Left ventricle myocardium inferior (tissue), 1 donor: ENCODE results near the gene VIT. TPM values are rescaled to one million over a fixed set of nuclear protein-coding genes. Genes with fewer than 3 reads are reported as not detected.
A peak's percentile ranks its signal among the peaks of the same experiment; 100 is the strongest.

Experiments used
- DNase-seq: peaks from one replicate; pipeline ENCODE4 v3.0.0-alpha.2; 2020
- H3K27ac ChIP-seq: fragments of 200-600 bp; replicated peaks from 2 replicates; pipeline ENCODE4 v1.8.0; 2021
- H3K27me3 ChIP-seq: fragments of 200-600 bp; 2 replicates; pipeline ENCODE4 v1.8.0; 2021; ENCODE audit warnings: low read depth
- H3K36me3 ChIP-seq: fragments of 200-600 bp; 2 replicates; pipeline ENCODE4 v1.8.0; 2021
- H3K4me1 ChIP-seq: fragments of 200-600 bp; 2 replicates; pipeline ENCODE4 v1.8.0; 2021
- H3K4me3 ChIP-seq: fragments of 200-600 bp; 2 replicates; pipeline ENCODE4 v1.8.0; 2021; ENCODE audit warnings: mild to moderate bottlenecking, moderate library complexity
- H3K9me3 ChIP-seq: fragments of 200-600 bp; replicated peaks from 2 replicates; pipeline ENCODE4 v1.8.0; 2021
- CTCF ChIP-seq: fragments of 200-600 bp; IDR thresholded peaks from 2 replicates; pipeline ENCODE4 v1.8.0; 2021; ENCODE audit warnings: antibody characterized with exemption, mild to moderate bottlenecking, borderline replicate concordance
- intact Hi-C: fragments of 100-400 bp; cut with micrococcal nuclease; formaldehyde crosslinking; loops from one replicate; pipeline ENCODE4 v1.11.0; 2022
- total RNA-seq: library from RNA; stranded (reverse); fragmentation: NEBNext Ultra II Directional; extraction: Animal tissue kit (Norgen Biotek cat#: 25700); gene quantifications from one replicate; pipeline ENCODE4 v1.2.1, GENCODE V29; 2021
- donor health status: DM: no; HTN: yes; CAD: no; lungs with severe emphysema.

VIT gene
- total RNA-seq, 1 donor from 2014 or later, result 8.5 TPM

- Histone ChIP-seq H3K36me3 (no peaks in the 10 kb centered on the region), H3K4me3 (no peak overlapping the region), H3K27ac (peak overlapping the region; percentile 49), H3K9me3 (no peaks in the 10 kb centered on the region), H3K27me3 (peaks cover 10% of the 10 kb centered on the region), H3K4me1 (no peaks in the 10 kb centered on the region)
- no peak for TF ChIP-seq CTCF
- no peak for DNase-seq
- intact Hi-C loops, result no loop called here
Observed at GRCh38 chr2:36700311-36700710, 3.8 kb downstream of the VIT start.

- intact Hi-C loops, result no loop called here
- H3K27me3 ChIP-seq, result peaks cover 10% of the 10 kb centered on the region
- H3K9me3 ChIP-seq, result no peaks in the 10 kb centered on the region
- H3K4me3 ChIP-seq, result no peak overlapping the region
- no peak for TF ChIP-seq CTCF
- no peaks in the 10 kb centered on the region for H3K36me3 ChIP-seq
- no peaks in the 10 kb centered on the region for H3K4me1 ChIP-seq
- H3K27ac ChIP-seq, result peak overlapping the region; percentile 49
- no peak for DNase-seq
Observed at GRCh38 chr2:36701391-36701795, 4.9 kb downstream of the VIT start.

GRCh38 chr2:36701918-36702317, 5.4 kb downstream of the VIT start:
- H3K9me3 ChIP-seq, result no peaks in the 10 kb centered on the region
- DNase-seq, result no peak
- no peak overlapping the region for H3K4me3 ChIP-seq
- intact Hi-C loops, result no loop called here
- peaks cover 10% of the 10 kb centered on the region for H3K27me3 ChIP-seq
- TF ChIP-seq CTCF, result no peak
- H3K4me1 ChIP-seq, result peaks cover under 1% of the 10 kb centered on the region
- no peaks in the 10 kb centered on the region for H3K36me3 ChIP-seq
- H3K27ac ChIP-seq, result peak overlapping the region; percentile 49

- no peak for TF ChIP-seq CTCF
- H3K4me3 ChIP-seq, result no peak overlapping the region
- H3K27ac ChIP-seq, result peak overlapping the region; percentile 49
- intact Hi-C loops, result no loop called here
- no peak for DNase-seq
- peaks cover 10% of the 10 kb centered on the region for H3K27me3 ChIP-seq
- no peaks in the 10 kb centered on the region for H3K36me3 ChIP-seq
- H3K9me3 ChIP-seq, result no peaks in the 10 kb centered on the region
- H3K4me1 ChIP-seq, result peaks cover 8% of the 10 kb centered on the region
Observed at GRCh38 chr2:36702781-36703180, 6.3 kb downstream of the VIT start.

- Histone ChIP-seq H3K9me3 (no peaks in the 10 kb centered on the region), H3K4me1 (peaks cover 8% of the 10 kb centered on the region), H3K4me3 (no peak overlapping the region), H3K27ac (peak overlapping the region; percentile 84), H3K36me3 (no peaks in the 10 kb centered on the region), H3K27me3 (peaks cover 10% of the 10 kb centered on the region)
- TF ChIP-seq CTCF, result no peak
- intact Hi-C loops, result no loop called here
- DNase-seq, result no peak
Observed at GRCh38 chr2:36704475-36705150, 8.1 kb downstream of the VIT start.
